Stimulated activated memory B cell treated with anti-CD40 and anti-IgM and Interleukin-4, amounts not matched to agents 10 μg/mL and 1 μg/mL and 100 μg/mL, for 72 hours (primary cell): ENCODE measurements around the gene GGTA1.
"Not testable (repeated sequence)": the region's sequence is repeated elsewhere in the genome, so short reads cannot be mapped to it uniquely, and the experiment has no call there.

Experiments
- ATAC-seq: fragments of 150-1000 bp; cut with Tn5 transposase; 2 replicates; pipeline ENCODE4 v1.10.0; 2021
- H3K27ac Mint-ChIP-seq: one replicate; pipeline ENCODE4 v1.8.0; 2022; ENCODE audit warnings: mild to moderate bottlenecking, mixed read lengths
- H3K27me3 Mint-ChIP-seq: one replicate; pipeline ENCODE4 v1.8.0; 2022; ENCODE audit warnings: mixed read lengths
- H3K36me3 Mint-ChIP-seq: one replicate; pipeline ENCODE4 v1.8.0; 2022; ENCODE audit warnings: mixed read lengths
- H3K4me1 Mint-ChIP-seq: one replicate; pipeline ENCODE4 v1.8.0; 2022; ENCODE audit warnings: mixed read lengths
- H3K4me3 Mint-ChIP-seq: one replicate; pipeline ENCODE4 v1.8.0; 2022; ENCODE audit warnings: mild to moderate bottlenecking, moderate library complexity, mixed read lengths
- H3K9me3 Mint-ChIP-seq: one replicate; pipeline ENCODE4 v1.8.0; 2022; ENCODE audit warnings: mixed read lengths

GGTA1 gene

DNA sequence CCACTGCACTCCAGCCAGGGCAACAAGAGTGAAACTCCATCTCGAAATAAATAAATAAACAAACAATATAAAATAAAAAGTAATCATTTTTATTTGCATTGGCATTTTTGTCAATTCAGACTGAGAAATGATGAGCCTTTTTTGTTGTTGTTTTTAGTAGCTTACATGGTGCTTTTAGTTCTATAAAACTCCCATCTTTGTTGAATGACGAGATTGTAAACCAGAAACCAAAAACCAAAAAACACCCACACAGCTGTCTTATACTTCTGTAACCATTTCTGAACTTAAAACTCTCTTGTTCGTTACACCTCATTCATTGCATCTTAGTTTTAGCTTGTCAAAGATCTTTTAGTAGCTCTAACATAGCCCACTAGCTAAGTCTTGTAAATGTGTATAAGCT is 44.7 kb downstream of the GGTA1 start:
- no peak overlapping the region for H3K27ac Mint-ChIP-seq
- H3K9me3 Mint-ChIP-seq = no peaks in the 10 kb centered on the region
- ATAC-seq = no peak
- no peaks in the 10 kb centered on the region for H3K4me1 Mint-ChIP-seq
- no peaks in the 10 kb centered on the region for H3K36me3 Mint-ChIP-seq
- peaks cover 40% of the 10 kb centered on the region for H3K27me3 Mint-ChIP-seq
- H3K4me3 Mint-ChIP-seq = no peak overlapping the region

DNA sequence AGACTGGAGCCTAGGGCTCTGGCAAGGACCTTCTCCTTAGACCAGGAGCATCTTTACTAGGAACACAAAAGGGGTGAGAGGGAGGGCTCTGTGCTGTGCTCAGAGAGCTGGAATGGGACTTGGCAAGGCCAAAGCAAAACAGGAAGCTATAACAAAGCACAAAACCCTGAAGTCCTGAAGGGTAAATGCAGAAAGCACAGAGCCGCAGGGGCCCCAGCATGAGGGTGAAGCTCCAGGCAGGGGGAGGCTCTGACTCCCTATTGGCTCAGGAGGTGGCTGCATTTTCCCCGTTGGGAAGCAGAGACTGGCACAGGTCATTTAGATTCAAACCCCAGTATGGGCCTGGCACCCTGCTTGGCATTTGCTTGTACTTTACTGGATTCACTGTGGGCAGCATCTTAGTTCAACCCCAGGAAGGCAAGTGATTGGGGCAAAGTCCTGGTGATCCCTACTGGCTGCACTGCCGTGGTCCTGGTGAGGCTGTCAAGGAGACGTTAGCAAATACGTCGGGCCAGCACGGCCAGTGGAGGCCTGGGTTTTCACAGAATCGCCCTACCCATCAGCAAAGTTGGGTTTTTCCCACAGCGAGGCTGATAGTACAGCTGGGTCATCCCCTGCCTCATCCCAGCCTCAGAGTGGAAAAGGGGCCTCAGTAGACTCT is 46.3 kb downstream of the GGTA1 start:
- no peak overlapping the region for H3K4me3 Mint-ChIP-seq

DNA sequence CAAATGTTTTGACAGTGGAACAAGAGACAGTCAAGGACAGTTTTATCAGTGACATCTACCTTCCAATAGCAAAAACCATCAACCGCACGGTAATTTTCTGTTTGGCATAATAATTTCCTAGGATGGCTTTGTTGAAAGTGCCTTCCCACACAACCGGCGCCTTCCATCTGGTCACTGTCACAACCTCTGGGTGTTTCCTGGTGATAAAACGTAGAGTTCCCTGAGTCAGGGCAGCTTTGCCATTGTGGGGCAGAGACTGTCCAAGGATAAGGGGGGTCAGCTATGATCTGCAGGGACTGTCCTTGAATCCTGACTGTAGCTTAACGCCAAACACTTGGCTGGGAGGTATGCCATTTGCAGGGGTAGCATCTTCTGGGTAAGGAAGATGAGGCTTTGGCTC is 47.6 kb downstream of the GGTA1 start:
- Mint-ChIP-seq H3K27me3 (peaks cover 18% of the 10 kb centered on the region), H3K27ac (no peak overlapping the region), H3K9me3 (no peaks in the 10 kb centered on the region), H3K4me3 (no peak overlapping the region), H3K4me1 (no peaks in the 10 kb centered on the region), H3K36me3 (peaks cover 5% of the 10 kb centered on the region)
- no peak for ATAC-seq

More for the DNA sequence above, 46.3 kb downstream of the GGTA1 start:
- no peak for ATAC-seq
- no peaks in the 10 kb centered on the region for H3K36me3 Mint-ChIP-seq
- H3K9me3 Mint-ChIP-seq = no peaks in the 10 kb centered on the region
- H3K4me1 Mint-ChIP-seq = no peaks in the 10 kb centered on the region
- H3K27me3 Mint-ChIP-seq = peaks cover 24% of the 10 kb centered on the region
- H3K27ac Mint-ChIP-seq = no peak overlapping the region

DNA sequence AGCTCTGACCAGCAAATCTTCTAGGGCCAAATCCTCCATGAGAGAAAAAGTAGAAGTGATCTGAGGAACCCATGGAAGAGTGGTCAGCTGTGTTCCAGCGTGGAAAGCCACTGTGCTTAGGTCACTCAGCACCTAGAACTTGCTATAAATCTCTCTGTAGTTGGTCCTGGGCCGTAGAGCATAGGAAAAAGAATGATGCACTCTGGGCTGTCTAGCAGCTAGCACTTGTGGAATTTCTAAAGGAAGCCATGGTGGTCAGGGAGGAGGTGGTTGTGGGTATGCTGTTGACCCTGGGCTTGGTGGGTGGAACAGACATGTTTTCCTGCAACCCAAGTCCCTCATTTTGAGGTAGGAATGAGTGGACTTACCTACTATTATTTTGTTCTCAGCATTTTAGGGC is 48.1 kb downstream of the GGTA1 start:
- peaks cover 13% of the 10 kb centered on the region for H3K27me3 Mint-ChIP-seq
- no peak for ATAC-seq
- no peak overlapping the region for H3K27ac Mint-ChIP-seq
- peaks cover 5% of the 10 kb centered on the region for H3K36me3 Mint-ChIP-seq
- H3K4me3 Mint-ChIP-seq = no peak overlapping the region
- no peaks in the 10 kb centered on the region for H3K4me1 Mint-ChIP-seq
- H3K9me3 Mint-ChIP-seq = no peaks in the 10 kb centered on the region

DNA sequence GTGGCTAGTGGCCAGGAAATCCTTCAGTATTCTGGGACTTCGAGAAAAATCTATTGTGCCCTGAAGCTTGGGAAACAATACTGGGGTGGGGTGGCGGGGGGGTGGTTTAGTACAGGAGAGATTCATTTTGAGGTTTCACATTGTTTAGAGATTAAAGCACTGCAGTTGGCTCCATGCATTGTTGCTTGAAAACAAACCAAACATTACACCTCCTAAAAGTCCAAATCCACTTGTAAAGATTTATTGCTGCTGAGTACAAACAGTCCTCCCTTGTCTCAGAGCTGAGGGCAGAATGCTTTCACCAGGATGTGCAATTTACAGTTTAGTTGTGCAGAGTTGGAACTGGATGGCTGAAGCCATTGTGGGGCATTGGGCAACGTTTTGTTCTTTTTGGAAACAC is 49.4 kb downstream of the GGTA1 start:
- Mint-ChIP-seq H3K27me3 (peaks cover 11% of the 10 kb centered on the region), H3K4me3 (no peak overlapping the region), H3K36me3 (peaks cover 5% of the 10 kb centered on the region), H3K9me3 (no peaks in the 10 kb centered on the region), H3K27ac (no peak overlapping the region), H3K4me1 (no peaks in the 10 kb centered on the region)
- ATAC-seq = no peak

DNA sequence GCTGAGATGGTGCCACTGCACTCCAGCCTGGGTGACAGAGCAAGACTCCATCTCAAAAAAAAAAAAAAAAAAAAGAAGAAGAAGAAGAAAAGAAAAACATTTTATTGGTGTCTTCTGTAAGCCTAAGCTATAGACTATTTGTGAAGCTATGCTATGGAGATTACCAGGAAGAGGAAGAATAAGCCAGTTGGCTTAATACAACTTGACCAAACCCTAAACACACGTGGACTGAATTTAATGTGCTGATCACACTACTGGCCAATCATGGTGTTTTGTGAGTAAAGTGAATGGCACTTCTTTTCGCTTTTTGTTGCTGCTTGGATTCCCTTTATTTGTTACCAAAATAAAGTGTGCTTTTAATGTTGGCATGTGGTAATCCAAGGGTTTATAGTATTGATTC is 49.9 kb downstream of the GGTA1 start:
- H3K4me3 Mint-ChIP-seq = no peak overlapping the region
- no peaks in the 10 kb centered on the region for H3K4me1 Mint-ChIP-seq
- no peak overlapping the region for H3K27ac Mint-ChIP-seq
- H3K36me3 Mint-ChIP-seq = peaks cover 5% of the 10 kb centered on the region
- H3K27me3 Mint-ChIP-seq = peaks cover 9% of the 10 kb centered on the region
- no peaks in the 10 kb centered on the region for H3K9me3 Mint-ChIP-seq
- no peak for ATAC-seq

DNA sequence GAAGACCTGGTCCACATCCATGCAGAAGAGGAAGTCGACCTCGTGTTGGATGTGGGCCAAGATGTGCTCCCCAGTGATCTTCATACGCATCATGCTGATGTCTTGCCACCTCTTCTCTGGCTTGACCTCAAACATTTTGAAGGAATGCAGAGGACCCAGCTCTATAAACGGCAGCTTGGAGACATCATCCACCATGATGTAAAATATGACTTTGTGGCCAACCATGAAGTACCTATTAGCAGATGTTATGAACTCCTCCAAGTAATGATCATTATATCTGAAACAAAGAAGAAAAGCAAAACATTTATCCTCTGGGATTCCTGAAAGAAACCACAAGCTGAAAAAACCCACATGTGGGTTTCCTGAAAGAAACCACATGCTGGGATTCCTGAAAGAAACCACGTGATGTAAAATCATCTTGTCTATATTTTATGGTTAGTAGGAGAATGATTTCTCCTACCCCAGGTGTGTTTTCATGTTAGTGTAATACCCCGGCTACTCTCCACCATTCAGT is 52.3 kb downstream of the GGTA1 start:
- H3K36me3 Mint-ChIP-seq = peaks cover 5% of the 10 kb centered on the region
- H3K27ac Mint-ChIP-seq = no peak overlapping the region
- H3K27me3 Mint-ChIP-seq = no peaks in the 10 kb centered on the region
- H3K4me1 Mint-ChIP-seq = no peaks in the 10 kb centered on the region
- H3K4me3 Mint-ChIP-seq = no peak overlapping the region
- ATAC-seq = no peak
- no peaks in the 10 kb centered on the region for H3K9me3 Mint-ChIP-seq

DNA sequence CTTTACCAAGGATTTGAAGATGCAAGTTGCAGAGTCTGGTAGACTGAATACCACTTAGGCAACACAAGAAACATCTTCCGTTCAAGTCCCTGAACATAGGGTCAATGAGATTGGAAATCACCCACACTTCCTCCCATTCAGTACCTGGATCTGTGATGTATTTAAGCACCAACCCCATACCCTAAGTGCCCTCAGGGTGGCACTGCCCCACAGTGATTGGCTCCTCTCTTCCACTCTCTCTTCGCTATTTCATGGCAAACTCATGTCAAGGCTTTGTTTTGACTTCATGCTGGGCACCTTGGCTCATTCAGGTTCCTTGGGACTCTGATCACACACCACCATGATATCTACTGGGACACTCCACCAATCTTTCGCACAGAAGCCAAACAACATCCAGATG is 53.7 kb downstream of the GGTA1 start:
- Mint-ChIP-seq H3K27ac (no peak overlapping the region), H3K27me3 (no peaks in the 10 kb centered on the region), H3K36me3 (peaks cover 5% of the 10 kb centered on the region), H3K9me3 (no peaks in the 10 kb centered on the region), H3K4me3 (no peak overlapping the region), H3K4me1 (no peaks in the 10 kb centered on the region)
- ATAC-seq = no peak

DNA sequence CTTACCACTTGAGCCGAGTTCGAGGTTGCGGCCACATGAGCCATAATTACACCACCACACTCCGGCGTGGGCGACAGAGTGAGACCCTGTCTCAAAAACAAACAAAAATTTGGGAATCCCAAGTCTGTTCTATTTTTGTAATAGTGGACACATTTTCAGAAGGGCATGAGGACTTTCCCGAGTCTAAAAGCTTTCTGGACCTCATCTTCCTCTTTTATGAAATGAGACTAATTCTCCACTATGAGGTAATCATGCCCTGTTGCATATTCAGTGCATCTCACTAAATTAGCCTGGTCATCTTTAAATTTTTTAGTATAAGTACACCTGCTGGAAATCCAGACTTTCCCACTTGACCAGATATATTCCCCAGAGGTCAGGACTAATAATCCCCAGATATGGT is 55.7 kb downstream of the GGTA1 start:
- ATAC-seq = no peak
- H3K27me3 Mint-ChIP-seq = no peaks in the 10 kb centered on the region
- H3K4me1 Mint-ChIP-seq = no peaks in the 10 kb centered on the region
- H3K4me3 Mint-ChIP-seq = no peak overlapping the region
- no peak overlapping the region for H3K27ac Mint-ChIP-seq
- peaks cover 5% of the 10 kb centered on the region for H3K36me3 Mint-ChIP-seq
- no peaks in the 10 kb centered on the region for H3K9me3 Mint-ChIP-seq

DNA sequence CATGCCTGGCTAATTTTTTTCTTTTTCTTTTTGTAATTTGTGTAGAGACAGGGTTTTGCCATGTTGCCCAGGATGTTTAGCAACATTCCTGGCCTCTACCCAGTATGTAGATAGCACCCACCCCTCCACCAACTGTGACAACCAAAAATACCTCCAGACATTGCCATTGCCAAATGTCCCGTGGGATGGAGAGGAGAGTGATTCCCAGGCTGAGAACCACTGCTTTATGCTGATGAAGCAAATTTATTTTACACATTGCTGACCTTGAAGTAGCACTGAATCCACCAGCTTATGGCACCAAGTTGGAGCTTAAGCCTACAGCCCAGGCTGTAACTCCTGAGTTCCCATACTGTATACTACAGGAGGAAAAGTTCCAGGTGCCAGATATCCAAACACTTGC is 58.5 kb downstream of the GGTA1 start:
- Mint-ChIP-seq H3K4me3 (no peak overlapping the region), H3K27me3 (no peaks in the 10 kb centered on the region), H3K36me3 (no peaks in the 10 kb centered on the region), H3K9me3 (no peaks in the 10 kb centered on the region), H3K4me1 (no peaks in the 10 kb centered on the region), H3K27ac (no peak overlapping the region)
- no peak for ATAC-seq

DNA sequence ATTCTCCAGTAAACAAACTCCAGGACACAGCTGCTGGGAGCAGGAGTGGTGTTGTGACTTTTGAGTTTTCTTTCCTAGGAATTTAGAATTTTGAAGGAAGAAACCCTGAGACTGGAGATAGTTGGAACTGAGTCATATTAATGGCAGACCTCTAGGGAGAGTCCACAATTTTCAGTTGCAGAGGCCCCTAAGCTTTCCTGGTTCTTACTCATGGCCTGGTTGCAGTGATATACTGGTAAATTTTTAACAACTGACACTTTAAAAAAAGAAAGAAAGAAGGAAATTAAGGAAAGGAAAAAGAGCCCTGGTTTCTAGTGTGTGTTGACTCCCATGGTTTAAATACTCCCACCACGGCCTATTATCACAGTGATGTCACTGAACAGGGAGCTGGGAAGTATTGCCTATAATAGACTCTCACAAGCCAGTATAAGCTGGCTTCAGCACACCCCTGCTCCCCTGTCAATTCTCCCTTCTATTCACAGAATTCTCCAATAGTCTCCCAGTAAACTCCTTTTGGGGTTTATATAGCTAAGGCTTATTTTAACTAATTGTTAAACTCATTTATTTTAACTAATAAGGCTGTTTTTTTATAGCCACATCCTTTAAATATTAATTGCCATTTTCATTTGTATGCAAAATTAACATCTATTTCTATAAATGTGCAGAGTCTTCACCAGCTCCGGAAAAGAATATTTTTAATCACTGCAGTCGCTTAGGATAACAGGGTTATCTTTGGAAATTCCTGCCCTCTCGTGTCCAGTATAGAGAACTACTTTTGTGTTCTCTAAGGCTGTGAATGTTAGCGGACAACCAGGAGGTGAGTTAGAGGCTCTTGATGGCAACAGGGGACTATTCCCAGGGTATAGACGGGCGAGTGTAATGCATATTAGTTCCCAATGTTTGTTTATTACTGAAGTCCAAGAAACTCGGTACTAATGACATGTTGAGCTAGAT is 59.7 kb downstream of the GGTA1 start:
- H3K27me3 Mint-ChIP-seq = no peaks in the 10 kb centered on the region
- no peaks in the 10 kb centered on the region for H3K9me3 Mint-ChIP-seq
- no peaks in the 10 kb centered on the region for H3K36me3 Mint-ChIP-seq
- no peak overlapping the region for H3K27ac Mint-ChIP-seq
- no peak overlapping the region for H3K4me3 Mint-ChIP-seq
- no peak for ATAC-seq
- no peaks in the 10 kb centered on the region for H3K4me1 Mint-ChIP-seq

DNA sequence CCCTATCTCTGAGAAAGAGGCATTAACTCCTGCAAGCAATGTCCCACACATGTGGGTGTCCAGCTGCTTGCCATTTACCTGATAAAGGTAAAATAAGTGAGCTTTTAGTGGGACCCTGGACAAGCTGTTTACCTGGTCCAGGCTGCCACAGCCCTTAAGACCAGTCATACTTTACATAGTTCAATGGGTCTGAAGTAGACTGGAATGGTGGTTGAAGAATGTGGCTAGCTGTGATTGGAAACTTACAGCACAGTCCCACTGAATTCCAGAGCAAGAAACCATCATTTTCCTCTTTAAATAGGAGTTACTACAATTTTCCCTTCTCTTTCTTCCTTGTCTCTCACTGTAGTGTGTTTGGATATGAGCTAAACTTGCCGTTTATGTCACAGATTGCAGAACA is 60.6 kb downstream of the GGTA1 start:
- no peak overlapping the region for H3K27ac Mint-ChIP-seq
- no peaks in the 10 kb centered on the region for H3K36me3 Mint-ChIP-seq
- H3K4me1 Mint-ChIP-seq = no peaks in the 10 kb centered on the region
- H3K9me3 Mint-ChIP-seq = no peaks in the 10 kb centered on the region
- H3K27me3 Mint-ChIP-seq = peaks cover 5% of the 10 kb centered on the region
- no peak for ATAC-seq
- H3K4me3 Mint-ChIP-seq = no peak overlapping the region

DNA sequence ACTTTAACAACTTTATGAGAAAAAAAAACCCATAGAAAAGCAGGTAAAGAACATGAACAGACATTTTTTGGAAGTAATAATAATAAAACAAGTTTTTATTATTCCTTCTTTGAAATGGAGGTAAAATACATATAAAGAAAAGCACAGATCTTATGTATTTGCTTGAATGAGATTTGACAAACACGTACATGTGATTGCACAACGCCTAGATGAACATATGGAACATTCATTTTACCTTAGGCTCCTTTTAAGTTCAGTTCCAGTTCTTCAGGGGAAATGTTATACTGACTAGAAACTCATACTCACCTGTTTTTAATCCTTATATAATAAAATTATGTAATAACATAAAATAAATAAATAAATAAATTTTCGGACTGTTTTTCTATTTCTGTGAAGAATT is 61.8 kb downstream of the GGTA1 start:
- Mint-ChIP-seq H3K27ac (no peak overlapping the region), H3K4me1 (no peaks in the 10 kb centered on the region), H3K9me3 (no peaks in the 10 kb centered on the region), H3K4me3 (no peak overlapping the region), H3K36me3 (no peaks in the 10 kb centered on the region), H3K27me3 (peaks cover 7% of the 10 kb centered on the region)
- ATAC-seq = no peak

DNA sequence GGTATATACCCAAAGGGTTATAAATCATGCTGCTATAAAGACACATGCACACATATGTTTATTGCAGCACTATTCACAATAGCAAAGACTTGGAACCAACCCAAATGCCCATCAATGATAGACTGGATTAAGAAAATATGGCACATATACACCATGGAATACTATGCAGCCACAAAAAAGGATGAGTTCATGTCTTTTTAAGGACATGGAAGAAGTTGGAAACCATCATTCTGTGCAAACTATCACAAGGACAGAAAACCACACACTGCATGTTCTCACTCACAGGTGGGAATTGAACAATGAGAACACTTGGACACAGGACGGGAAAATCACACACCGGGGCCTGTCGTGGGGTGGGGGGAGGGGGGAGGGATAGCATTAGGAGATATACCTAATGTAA is 62.6 kb downstream of the GGTA1 start:
- H3K27me3 Mint-ChIP-seq = not testable (repeated sequence)

DNA sequence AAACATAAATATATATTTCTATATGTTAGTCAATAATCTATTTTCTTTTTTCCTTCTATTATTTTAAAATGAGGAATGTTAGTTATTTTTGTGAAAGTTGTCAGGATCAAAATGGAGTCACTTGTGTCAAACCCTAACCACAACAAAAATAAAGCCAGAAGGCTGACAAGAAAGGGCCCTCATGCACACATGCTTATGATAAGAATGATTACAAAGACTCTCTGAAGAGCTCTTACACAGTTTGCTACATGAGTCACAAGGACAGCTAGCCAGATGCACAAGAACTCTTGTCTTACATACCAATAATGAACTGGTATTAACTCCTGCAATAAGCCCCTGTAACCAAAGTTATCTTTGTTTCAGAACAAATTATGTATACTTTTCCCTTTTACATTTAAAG is 64.7 kb downstream of the GGTA1 start:
- peaks cover 7% of the 10 kb centered on the region for H3K27me3 Mint-ChIP-seq
- no peak overlapping the region for H3K27ac Mint-ChIP-seq
- H3K9me3 Mint-ChIP-seq = no peaks in the 10 kb centered on the region
- H3K4me1 Mint-ChIP-seq = no peaks in the 10 kb centered on the region
- ATAC-seq = no peak
- no peaks in the 10 kb centered on the region for H3K36me3 Mint-ChIP-seq
- H3K4me3 Mint-ChIP-seq = no peak overlapping the region

More for the DNA sequence above, 62.6 kb downstream of the GGTA1 start:
- ATAC-seq, H3K9me3 Mint-ChIP-seq, H3K27ac Mint-ChIP-seq, H3K36me3 Mint-ChIP-seq, H3K4me1 Mint-ChIP-seq, H3K4me3 Mint-ChIP-seq: not testable (repeated sequence)

DNA sequence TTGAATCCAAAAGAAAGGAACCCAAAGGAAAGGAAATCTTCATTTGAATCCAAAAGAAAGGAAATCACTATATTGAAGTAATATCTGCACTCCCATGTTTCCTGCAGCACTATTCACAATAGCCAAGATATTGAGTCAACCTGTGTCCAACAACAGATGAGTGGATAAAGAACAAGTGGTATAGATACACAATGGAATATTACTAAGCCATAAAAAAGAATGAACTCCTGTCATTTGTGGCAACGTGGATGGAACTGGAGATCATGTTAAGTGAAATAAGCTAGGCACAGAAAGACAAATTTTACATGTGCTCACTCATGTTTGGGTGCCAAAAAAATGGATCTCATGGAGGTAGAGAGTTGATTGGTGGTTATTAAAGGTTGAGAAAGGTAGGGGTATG is 71.7 kb downstream of the GGTA1 start:
- ATAC-seq = no peak
- H3K4me3 Mint-ChIP-seq = no peak overlapping the region
- H3K27ac Mint-ChIP-seq = no peak overlapping the region
- H3K4me1 Mint-ChIP-seq = no peaks in the 10 kb centered on the region
- H3K9me3 Mint-ChIP-seq = peaks cover 4% of the 10 kb centered on the region
- H3K36me3 Mint-ChIP-seq = peaks cover 20% of the 10 kb centered on the region
- H3K27me3 Mint-ChIP-seq = peaks cover 12% of the 10 kb centered on the region
